Embryonic facial prominence (tissue), 1 donor: ENCODE measurements around the gene CCDC40.
A peak's percentile ranks its signal among the peaks of the same experiment; 100 is the strongest.

ENCODE experiments used
- DNase-seq: peaks from one replicate; pipeline ENCODE4 v3.0.0-alpha.2; 2016; ENCODE audit errors: extremely low spot score

Gene CCDC40

DNA sequence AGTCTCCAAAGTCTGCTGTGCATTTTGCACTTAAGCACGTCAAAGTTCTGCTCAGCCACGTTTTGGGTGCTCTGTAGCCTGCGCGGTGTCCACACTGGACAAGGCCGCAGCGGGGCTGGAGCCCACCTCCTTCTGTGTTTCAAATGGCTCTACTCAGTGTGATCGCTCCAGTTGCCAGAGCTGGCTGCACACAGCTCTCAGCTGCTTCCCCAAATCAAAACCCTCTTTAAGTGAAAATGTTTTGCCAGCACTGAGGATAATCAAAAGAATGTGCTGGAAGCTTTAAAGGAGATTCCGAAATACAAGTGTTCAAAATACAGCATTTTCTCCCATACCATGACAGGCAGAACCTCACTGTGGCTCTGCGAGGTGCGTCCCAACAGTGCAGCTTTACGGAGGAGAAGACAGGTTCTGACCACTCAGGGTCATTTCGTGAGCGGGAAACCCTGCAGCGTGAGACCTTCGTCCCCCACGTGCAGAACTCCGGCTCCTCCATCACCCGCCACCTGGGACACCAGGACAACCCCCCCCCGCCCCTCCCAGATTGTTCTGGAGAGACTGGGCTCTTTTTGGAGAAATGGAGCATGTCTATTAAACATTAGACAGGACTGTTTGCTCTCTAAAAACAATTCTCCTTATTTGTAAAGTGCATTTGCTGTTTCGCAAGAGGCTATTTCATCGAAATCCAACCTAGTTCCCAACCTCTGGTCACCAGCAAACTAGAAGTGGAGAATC lies 17.4 kb upstream of the CCDC40 start:
- no peak for DNase-seq

DNA sequence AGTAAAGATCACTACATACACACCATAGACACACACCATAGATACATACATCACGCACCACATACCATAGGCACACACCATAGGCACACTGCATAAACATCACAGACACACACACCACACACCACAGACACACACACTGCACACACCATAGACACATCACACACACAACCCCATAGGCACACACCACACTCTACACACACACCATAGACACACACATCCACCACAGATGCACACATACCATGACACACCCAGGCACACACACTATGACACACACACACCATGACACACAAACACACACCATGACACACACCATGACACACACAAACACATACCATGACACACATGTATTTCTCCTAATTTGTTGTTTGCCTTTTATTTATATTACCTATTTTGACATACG lies 14.8 kb upstream of the CCDC40 start:
- no peak for DNase-seq

DNA sequence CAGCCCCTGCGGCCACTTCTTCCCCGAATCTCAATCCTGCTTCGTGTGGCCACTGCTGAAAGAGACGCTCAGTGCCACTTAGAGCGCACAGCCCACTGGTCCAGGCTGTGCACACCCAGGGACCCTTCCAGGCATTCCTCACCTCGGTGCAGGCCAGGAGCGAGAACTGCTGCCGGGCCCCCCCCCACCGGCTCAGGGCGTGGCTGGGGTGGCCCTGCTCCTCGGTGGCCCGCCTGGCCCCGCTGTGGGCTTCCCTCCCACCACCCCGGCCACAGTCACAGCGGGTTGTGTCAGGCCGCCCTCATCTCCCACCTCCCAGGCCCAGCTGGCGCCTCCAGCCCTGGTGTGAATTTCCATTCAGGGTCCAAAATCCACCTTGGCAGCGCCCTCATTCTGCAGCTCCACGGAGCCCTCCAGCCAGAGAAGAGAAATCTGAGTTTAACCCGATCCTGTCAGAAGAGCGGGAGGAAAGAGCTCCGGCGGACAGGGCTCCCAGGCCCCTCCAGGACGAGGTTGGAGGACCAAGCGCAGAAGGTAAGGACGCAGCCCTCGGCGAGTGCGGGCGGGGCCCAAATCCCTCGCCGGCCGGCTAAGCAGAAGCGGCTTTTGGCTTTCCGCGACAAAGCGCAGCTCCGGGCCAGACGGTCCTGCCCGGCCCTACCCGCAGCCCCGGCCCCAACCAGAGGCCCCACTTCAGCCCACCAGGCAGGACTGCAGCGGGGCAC lies 12.8 kb upstream of the CCDC40 start:
- DNase-seq: no peak

DNA sequence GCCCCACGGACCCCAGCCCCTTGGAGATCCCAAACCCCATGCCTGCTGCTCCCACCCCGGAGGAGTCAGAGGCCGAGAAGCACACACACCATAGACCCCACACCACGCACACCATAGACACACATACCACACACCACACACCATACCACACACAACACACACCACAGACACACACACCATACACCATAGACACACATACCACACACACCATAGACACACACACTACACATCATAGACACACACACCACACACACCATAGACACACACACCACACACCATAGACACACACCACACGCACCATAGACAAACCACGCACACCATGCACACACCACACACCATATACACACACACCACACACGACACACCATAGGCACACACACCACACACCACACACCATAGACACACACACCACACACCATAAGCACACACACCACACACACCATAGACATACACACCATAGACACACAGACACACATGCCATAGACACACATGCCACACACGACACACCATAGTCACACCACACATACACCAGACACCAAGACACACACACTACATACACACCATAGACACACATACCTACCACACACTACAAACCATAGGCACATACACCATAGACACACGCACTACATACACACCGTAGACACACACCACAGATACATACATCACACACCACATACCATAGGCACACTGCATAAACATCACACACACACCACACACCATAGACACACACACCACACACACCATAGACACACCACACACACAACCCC lies 12.1 kb upstream of the CCDC40 start:
- DNase-seq: no peak

DNA sequence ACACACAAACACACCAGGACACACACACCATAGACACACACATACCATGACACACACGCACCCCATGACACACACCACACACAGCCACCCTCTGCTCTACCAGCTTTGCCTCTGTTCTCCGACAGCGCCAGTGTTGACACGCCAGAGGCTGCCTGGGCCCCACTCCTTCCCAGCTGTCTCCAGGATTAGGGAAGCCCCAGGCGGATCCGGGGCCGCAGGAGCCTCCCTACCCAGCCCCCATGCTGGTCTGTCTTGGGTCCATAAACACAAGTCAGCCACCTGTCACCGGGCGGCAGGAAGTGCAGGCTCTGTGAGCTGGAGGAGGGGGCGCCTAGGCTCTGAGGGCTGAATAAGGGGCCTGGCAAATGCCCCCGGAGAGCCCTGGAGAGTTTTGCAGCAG lies 11.3 kb upstream of the CCDC40 start:
- no peak for DNase-seq

DNA sequence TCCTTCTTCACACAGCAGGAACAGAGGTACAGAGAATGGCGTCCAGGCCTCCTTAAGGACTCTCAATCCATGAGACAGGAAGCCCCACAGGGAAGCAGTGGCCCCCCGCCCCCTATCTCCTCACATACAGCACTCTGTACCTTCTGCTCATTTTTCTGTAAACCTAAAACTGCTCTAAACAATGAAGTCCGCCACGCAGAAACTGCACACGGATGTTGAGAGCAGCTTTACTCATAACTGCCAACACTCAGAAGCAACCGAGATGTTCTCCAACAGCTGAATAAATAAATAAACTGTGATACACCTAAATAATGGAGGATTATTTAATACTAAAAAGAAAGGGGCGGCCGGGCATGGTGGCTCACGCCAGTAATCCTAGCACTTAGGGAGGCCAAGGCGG lies 10.6 kb upstream of the CCDC40 start:
- no peak for DNase-seq

DNA sequence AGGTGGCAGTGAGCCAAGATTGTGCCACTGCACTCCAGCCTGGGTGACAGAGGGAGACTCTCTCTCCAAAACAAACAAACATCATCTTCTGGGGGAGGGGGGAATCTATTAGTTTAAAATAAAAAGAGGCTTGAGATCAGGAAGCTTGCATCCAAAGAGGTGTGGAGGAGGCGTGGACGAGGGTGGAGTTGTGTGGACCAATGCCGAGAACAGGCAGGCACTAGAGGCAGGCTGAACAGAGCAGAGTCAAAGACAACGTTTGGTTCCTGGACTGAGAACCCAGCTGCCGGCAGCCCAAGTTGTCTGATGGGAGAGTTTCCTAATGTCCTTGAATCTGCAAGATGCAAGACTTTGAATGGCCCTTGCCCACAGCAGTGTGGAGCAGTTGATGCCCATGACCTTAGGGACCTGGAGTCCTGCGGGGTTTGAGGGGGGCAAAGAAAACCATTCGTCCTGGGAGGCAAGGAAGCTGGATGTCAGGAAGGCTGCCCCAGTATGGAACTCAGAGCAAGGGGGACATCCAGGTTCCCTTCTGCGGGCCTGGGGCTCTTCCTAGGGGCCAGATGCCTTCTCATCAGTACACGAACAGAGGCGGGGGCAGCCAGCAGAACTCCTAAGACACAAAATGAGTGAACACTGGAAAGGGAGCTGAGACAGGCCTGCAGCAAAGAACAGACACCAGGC lies 9.9 kb upstream of the CCDC40 start:
- no peak for DNase-seq

DNA sequence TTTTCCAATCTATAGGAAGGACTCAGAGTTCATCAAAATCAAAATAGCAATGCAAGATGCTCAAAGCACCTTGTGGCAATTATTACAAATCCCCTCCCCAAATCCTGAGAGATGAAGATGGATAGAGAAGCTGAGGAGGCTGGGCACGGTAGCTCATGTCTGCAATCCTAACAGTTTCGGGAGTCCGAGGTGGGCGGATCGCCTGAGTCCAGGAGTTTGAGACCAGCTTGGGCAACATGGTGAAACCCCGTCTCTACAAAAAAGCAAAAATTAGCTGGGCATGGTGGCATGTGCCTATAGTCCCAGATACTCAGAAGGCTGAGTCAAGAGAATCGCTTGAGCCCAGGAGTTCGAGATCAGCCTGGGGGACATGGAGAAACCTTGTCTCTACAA lies 9.4 kb upstream of the CCDC40 start:
- DNase-seq: no peak

DNA sequence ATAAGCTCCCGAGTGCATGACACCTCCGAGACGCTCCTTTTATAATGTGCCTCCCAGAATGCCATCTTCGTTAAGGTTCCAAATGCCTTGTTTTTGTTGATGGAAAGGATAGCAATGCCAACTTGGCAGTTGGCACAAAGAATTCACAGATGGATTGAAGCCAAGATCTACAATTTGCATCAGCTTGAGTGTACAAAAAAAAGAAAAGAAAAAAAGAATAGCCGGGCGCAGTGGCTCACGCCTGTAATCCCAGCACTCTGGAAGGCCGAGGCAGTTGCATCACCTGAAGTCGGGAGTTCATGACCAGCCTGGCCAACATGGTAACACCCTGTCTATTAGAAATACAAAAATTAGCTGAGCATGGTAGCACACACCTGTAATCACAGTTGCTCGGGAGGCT lies 8.4 kb upstream of the CCDC40 start:
- no peak for DNase-seq

DNA sequence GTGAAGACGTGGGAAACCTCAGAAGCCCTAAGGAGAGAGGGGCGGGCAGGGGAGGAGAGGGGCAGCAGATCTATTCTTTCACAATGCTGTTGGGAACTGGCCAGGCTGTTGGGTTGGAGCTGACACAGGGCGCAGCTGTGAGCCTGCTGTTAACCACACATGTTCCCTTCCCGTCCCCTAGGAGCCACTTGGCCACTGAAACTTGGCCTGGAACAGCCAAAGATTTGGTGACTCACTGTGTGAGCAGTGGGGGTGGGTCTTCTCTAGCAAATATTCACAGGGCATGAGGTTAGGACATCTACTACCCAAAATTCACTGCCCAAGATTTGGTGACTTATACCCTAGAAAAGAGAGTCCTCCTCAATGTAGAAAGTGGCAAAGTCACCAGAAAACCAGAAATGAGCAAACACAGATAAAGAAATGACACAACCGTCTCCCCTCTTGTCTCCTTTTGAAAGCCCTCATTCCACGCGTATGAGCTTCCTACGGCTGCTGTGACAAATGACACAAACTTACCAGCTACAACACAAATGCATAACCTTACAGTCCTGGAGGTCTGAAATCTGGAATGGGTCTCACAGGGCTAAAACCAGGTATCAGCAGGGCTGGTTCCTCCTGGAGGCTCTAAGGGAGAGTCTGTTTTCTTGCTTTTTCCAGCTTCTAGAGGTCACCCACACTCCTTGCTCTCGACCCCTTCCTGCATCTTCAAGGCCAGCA lies 7.0 kb upstream of the CCDC40 start:
- no peak for DNase-seq

DNA sequence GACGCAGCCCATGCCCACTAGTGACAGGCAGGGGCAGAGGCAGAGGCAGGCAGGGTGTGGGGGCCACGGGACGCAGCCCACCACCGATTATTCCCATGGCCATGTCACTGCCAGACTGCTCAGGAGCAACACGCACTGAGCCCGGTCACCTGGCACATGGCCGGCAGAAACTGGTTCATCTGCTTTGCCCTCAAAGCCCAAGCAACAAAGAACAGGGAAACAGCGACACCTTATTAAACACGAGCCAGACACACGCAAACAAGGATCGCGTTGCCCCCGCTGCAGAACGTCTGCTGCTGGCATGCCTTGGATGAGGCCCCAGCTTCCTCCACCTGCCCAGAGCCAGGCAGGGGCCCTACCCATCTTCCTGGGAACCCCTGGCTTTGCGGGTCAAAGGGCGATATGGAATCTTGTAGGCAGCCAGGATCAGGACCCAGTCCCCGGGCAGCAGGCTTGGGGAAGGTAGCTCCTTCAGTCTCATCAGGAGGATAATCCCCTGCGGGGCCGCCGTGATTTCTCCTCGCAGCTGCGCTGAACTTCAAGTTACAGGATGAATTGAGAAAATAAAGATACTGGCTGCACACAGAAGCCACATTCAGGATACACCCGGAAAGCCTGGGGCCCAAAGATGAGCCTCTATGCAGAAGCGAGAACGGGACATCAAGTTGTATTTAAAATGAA lies 5.6 kb upstream of the CCDC40 start:
- DNase-seq: no peak

DNA sequence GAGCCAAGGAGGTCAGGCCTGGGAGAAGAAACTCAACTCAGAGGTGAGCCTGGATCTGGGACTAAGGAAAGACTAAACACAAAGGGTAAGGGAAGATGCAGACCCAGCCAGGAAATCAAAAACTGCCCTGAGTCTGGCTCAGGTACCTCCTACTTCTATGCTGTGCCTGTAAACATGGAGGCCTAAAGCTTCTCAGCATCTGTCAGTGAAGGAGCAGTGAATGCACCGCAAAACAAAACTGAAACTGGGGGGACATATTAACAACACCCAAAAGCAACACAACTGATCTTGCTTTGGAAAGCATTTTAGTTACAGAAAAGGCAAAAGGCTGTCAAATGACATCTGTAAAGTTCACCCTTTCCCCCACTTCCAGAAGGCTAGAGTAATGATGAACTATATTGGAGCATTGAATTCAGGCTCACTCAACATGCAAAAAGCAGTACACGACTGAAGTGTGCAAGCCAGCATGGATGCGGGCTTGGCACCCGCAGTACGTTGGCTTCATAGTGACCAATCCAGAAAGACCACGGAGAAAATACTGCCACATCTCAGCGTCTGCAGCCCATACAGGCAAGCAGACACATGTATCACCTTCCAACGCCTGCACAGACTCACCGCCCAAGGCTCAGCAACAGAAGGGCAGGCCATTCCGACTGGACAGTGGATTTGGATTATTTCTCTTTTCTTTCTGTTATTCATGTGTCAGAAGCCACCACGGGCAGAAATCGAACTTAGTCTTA lies 4.6 kb upstream of the CCDC40 start:
- no peak for DNase-seq

DNA sequence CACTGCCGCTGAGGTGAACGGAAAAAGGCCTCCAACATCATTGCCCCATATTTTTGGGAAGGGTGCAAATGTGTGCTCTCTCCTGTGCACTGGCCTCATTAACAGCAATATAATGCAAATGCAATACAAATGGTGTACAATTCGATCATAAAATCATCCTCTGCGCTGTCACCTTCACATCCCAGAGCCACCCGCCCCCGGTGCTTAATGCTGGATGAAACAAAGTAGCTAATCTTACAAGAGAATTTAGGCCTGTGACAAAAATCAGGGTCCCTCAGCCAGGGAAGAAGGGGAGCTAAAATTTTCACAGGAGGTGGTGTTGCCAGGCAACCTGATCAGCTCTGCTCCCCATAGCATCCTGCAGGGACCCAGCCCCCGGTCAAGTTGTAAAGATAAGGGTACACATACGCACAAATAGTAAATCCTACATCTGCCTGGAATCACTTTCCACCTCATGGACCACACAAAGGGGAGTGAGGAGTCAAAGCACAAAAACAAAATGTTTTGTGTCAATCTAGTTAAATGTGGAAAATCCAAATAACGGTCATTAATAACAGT lies 3.7 kb upstream of the CCDC40 start:
- DNase-seq: no peak

DNA sequence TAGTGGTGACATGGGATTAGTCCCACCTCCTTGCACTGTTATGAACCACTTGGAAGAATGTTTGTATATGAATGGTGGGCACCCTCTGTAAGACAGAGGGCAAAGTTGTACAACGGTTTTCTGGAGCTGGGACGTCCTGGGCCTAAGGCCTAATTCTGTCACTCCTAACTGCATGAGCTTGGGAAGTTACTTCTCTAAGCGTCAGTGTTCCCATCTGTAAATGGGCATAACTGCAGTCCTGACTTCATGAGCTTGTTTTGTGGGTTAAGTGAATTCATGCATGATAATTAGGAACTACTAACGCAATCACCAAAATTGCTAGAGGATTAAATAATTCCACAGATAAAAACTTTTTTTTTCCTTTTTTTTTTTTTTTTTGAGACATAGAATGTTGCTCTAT lies 2.6 kb upstream of the CCDC40 start:
- no peak for DNase-seq

DNA sequence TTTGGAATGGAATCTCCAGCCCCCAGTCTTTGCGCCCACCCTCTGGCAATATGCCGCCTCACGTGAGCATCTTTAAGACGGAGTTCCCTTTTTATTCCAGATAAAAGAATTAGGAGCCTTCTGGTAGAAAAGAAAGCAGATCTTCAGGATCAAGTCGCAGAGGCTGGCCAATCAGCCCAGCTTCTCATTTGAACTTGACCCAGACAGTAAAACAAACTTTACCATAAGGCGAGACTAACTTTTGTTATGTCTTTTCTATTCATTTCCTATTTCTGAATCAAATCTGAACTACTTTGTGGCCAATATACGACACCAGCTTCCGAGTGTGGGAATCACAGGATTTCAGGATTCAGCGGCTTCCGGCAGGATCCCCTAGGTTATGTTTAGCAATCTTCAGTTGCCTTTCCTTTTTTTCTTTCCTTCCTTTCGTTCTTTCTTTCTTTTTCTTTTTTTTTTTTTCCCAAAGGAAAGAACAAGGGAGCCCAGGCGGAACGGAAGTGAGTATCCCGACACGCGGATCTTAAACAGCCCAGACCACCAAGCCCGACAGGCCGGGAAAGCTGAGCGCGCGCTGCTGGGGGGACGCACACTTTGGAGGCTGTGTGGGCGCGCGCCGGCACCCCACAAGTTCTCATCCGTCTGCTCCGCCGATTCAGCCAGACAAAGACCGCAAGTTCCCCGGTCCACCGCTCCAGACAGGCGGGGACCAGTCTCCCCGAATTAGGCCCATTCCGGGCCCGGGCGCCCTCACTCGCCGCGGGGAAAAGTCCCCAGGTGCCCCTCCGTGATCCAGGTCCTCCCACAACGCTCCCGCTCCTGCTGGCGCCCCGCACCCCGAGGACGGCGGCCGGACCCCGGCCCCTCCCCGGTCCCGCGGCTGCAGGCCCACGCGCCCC lies 1.4 kb upstream of the CCDC40 start:
- DNase-seq: peak; percentile 55

DNA sequence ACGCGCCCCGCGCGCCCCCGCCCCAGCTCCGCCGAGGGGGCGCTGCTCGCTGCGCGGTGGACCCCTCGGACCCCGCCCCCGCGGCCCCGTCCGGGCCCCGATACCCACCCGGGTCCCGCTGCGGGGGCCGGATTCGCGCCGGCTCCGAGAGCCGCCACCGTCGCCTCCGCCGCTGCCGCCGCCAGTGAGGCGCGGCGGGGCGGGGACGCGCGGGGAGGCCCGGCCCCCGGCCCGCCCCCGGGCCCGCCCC lies 830 bp upstream of the CCDC40 start, which contains the start of gene TBC1D16:
Gene TBC1D16, minus strand, starts transcription at position 186 of the 250 bp plus-strand sequence. CDS start 22,325 bp downstream, outside the sequence.
- no peak for DNase-seq

DNA sequence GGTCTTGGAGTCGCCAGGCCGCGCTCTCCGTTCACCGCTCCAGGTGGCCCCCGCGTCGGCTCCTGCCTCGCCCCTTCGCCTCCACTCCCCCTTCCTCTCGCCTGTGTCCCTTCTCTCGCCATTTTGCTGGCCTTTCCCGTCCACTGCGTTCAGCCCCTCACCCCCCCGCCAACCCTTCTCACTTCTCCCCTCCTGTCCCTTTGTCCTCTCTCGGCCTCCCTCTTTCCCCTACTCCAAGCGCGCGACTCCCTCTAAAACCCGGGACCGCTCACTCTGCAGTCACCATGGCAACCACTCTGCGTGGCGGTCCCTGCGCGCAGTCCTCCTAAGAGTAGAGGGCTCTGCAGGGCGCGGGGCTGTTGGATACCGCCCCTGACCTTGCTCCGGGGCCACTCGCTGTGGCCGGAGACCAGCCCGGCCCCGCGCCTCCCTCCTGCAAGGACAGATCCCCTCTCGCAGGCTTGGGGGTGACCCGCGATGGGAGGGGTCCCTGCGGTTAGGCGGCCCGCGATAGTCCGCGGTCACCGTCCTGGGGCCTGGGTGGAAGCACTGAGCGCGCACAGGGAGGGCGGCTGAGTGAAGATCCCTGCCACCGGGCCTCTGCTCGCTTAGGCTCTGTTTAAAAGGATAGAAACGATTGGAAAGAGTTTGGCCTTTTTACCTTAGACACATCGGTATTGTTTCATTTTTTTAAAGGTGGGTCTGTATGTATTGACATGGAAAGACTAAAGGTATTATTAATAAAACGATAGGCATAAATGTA lies 454 bp downstream of the CCDC40 start:
- DNase-seq: peak; percentile 35

DNA sequence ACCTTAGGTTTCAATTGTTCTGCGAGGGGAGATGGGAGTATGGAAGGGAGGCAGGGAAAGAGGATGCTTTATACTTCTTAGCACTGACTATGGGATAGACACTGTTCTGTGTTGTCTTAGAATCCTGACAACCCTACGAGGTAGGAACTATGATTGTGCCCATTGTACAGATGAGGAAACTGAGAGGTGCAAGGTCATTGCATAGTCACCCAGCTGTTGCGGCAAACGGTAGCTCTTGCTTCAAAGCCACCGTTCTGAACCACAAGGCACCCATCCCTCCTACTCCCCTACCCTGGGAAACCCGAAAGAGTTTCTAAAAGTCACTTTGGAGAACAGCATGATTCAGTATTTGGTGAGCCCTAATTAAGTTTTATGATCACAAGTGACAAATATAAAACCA lies 7.5 kb downstream of the CCDC40 start:
- DNase-seq: no peak
